ENCODE results near the gene SWT1.
"Not testable (repeated sequence)": the region's sequence is repeated elsewhere in the genome, so short reads cannot be mapped to it uniquely, and the experiment has no call there.

SWT1 gene

DNA sequence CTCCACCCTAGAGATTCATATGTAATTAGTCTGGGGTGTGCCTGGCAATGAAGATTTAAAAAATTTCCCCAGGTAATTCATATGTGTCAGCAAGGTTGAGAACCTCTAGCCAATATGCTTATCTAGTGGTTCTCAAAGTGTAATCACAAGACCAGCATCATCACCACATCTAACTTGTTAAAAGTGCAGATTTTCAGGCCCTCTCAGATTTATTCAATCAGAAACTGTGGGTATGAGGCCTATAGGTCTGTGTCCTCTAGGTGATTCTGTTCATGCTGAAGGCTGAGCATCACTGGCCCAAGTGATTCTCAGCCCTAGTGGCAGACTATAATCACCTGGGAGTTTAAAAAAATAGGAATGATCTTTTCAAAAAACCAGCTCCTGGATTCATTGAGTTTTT is 75.9 kb downstream of the SWT1 start:
- no peak for DNase-seq (ENCODE audit: low spot score)
- TF ChIP-seq, protein P1, sequence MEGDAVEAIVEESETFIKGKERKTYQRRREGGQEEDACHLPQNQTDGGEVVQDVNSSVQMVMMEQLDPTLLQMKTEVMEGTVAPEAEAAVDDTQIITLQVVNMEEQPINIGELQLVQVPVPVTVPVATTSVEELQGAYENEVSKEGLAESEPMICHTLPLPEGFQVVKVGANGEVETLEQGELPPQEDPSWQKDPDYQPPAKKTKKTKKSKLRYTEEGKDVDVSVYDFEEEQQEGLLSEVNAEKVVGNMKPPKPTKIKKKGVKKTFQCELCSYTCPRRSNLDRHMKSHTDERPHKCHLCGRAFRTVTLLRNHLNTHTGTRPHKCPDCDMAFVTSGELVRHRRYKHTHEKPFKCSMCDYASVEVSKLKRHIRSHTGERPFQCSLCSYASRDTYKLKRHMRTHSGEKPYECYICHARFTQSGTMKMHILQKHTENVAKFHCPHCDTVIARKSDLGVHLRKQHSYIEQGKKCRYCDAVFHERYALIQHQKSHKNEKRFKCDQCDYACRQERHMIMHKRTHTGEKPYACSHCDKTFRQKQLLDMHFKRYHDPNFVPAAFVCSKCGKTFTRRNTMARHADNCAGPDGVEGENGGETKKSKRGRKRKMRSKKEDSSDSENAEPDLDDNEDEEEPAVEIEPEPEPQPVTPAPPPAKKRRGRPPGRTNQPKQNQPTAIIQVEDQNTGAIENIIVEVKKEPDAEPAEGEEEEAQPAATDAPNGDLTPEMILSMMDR (IDR thresholded peaks at IDR 0.05): no peak
- Histone ChIP-seq H3K27ac (no peak overlapping the region), H3K4me3 (no peak overlapping the region)

DNA sequence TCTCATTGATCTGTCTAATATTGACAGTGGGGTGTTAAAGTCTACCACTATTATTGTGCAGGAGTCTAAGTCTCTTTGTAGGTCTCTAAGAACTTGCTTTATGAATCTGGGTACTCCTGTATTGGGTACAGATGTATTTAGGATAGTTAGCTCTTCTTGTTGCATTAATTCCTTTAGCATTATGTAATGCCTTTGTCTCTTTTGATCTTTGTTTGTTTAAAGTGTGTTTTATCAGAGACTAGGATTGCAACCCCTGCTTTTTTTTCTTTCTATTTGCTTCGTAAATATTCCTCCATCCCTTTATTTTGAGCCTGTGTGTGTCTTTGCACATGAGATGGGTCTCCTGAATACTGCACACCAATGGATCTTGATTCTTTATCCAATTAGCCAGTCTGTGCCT is 77.2 kb downstream of the SWT1 start:
- not testable (repeated sequence) for H3K4me3 ChIP-seq; H3K27ac ChIP-seq; DNase-seq (ENCODE audit: low spot score)

DNA sequence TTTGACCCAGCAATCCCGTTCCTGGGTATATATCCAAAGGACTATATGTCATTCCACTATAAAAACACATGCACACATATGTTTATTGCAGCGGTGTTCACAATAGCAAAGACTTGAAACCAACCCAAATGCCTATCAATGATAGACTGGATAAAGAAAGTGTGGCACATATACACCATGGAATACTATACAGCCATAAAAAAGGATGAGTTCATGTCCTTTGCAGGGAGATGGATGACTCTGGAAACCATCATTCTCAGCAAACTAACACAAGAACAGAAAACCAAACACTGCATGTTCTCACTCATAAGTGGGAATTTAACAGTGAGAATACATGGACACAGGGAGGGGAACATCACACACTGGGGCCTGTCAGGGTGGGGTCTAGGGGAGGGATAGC is 80.2 kb downstream of the SWT1 start:
- H3K4me3 ChIP-seq; H3K27ac ChIP-seq; DNase-seq (ENCODE audit: low spot score): not testable (repeated sequence)

DNA sequence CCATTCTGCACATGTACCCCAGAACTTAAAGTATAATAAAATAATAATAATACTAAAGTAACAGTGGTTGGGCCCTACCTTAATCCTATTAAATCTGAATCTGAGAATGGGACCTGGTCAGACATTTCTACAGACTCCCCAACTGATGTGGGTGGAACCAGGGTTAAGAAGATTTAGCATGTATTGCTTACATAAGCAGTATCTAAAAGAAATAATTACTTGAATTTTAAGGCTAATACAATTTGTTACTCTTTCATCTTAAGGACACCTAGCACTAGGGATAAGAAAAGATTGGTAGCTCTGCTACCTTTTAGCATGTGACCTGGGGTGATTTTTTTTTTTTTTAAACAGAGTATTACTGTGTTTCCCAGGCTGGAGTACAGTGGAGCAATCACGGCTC is 80.7 kb downstream of the SWT1 start:
- no peak for DNase-seq (ENCODE audit: low spot score)
- H3K27ac ChIP-seq: no peak overlapping the region
- H3K4me3 ChIP-seq: no peak overlapping the region
- TF ChIP-seq, protein P1 (IDR thresholded peaks at IDR 0.05): no peak

DNA sequence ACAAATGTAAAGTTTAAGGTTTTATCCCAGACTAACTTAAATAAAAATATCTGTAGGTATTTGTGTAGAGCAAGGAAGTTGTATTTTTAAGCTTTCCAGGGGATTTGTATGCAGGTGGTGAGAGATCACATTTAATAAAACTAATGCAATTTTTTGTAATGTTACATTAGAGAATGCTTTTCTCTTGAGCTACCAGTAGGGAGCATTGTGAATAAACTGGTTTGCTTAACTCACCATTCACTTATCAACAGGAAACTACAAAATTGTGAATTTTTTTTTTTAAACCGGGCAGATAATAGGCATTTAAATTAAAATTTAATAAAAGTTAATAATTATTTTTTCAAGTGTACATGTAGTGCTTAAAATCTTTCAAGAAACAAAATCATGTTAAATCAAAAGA is 81.5 kb downstream of the SWT1 start:
- no peak for DNase-seq (ENCODE audit: low spot score)
- TF ChIP-seq, protein P1 (IDR thresholded peaks at IDR 0.05): no peak
- no peak overlapping the region for H3K4me3 ChIP-seq

DNA sequence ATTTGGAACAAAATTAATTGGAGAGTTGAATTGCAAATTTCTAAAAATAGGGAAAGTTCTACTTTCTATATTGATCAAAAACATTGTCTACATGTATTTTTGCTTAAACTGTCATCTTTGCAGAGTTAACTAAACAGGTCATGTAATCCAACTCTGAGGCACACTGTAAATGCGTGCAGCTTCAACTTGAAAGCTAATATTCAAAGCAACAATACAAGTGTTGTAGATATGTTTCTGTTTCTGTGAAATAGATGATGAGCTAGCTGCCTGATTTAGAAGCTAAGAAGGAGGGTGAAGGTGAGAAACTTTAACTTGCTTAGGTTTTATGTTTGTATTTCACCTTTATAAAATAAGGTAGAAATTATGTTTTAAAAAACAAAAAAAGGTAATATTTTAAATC is 82.9 kb downstream of the SWT1 start:
- no peak overlapping the region for H3K4me3 ChIP-seq
- TF ChIP-seq, protein P1 (IDR thresholded peaks at IDR 0.05): no peak
- DNase-seq (ENCODE audit: low spot score): no peak
- no peak overlapping the region for H3K27ac ChIP-seq

More for the DNA sequence above, 81.5 kb downstream of the SWT1 start:
- no peak overlapping the region for H3K27ac ChIP-seq

DNA sequence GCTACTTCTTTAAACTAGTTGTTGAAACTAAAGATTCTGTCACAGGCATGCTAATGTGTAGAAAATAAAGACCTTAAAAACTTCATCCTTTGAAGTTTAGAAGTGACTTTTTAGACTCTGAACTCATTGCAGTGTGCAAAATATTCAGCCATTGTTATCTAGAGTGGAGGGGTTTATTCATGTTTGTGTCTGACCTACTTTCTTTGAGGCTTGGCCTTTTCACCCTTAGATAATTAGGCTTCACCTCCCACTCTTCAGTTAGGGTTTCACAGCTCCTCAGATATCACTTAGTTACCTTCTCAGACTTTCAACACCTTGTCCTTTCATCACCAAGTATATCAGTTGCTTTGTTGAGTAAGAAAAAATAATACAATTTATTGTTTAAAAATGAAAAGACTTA is 84.2 kb downstream of the SWT1 start:
- TF ChIP-seq, protein P1 (IDR thresholded peaks at IDR 0.05): no peak
- no peak for DNase-seq (ENCODE audit: low spot score)
- H3K4me3 ChIP-seq: no peak overlapping the region
- H3K27ac ChIP-seq: no peak overlapping the region

DNA sequence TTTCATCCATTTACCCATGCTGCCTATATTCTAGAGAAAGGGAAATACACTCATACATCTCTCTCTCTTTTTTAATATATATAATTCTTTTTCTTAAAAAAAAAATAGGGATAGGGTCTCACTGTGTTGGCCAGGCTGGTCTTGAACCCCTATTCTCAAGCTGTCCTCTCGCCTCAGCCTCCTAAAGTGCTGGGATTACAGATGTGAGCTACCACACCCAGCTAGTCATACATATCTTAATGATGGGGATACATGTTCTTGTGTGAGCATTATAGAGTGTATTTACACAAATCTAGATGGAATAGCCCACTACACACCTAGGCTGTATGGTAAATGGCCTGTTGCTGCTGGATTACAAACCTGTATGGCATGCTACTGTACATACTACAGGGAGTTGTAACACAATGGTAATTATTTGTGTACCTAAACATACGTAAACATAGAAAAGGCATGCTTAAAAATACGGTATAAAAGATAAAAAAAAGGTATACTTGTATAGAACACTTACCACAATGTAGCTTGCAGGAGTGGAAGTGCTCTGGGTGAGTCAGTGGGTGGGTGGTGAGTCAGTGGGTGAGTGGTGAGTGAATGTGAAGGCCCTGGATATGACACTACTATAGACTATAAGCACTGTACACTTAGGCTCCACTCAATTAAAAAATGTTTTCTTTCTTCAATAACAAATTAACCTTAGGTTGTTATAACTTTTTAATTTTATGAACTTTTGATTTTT is 87.2 kb downstream of the SWT1 start:
- DNase-seq (ENCODE audit: low spot score): no peak
- TF ChIP-seq, protein P1 (IDR thresholded peaks at IDR 0.05): no peak
- H3K4me3 ChIP-seq: no peak overlapping the region
- no peak overlapping the region for H3K27ac ChIP-seq
